ENCODE measurements around the gene ZNF263. TPM values are rescaled to one million over a fixed set of nuclear protein-coding genes. Genes with fewer than 3 reads are reported as not detected.

The ZNF263 gene
- total and polyA plus RNA-seq, 2 donors: 26.3 to 30.2 TPM

DNA sequence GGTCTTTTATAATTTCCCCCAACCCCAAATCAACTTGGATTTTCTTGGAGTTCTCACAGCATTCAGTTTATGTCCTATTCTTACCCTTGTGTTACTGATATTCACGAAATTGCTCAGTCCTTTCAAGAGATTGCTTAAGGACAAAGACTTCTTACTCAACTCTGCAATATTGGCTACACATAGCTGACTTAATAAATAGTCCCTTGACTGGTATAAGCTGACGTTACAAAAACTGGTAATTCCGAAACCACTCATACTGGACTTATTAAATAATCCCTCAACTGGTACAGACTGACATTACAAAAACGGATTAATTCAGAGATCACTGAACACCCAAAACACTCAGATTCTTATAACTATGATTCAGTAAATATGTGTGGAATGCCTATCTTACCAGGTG, 21.1 kb downstream of the ZNF263 start:
- Histone ChIP-seq H3K9me3 (ENCODE audit: control insufficient read depth in 2 of 2, insufficient read depth in 1 of 2, low read length in 1 of 2) (peaks cover 13 to 51% of the 10 kb centered on the region in 2 donors), H3K4me1 (ENCODE audit: control insufficient read depth in 2 of 2, insufficient read depth in 2 of 2, low read length in 2 of 2) (peaks cover 8 to 13% of the 10 kb centered on the region in 2 donors), H3K36me3 (ENCODE audit: control insufficient read depth in 2 of 2, insufficient read depth in 2 of 2, low read length in 1 of 2) (peaks cover 15 to 21% of the 10 kb centered on the region in 2 donors), H3K27ac (ENCODE audit: low read depth in 1 of 2, low read length in 1 of 2) (no peak overlapping the region), H3K4me3 (ENCODE audit: low read length in 2 of 2) (peak overlapping the region; percentile 76 to 84), H3K27me3 (ENCODE audit: control insufficient read depth in 2 of 2, insufficient read depth in 1 of 2, low read length in 1 of 2) (peaks cover 0 to 3% of the 10 kb centered on the region in 2 donors)
- DNase-seq (ENCODE audit: low read depth in 6 of 9, low spot score in 9 of 9): no peak
- 91% methylated on average over 4 of the region's 4 CpGs for WGBS

DNA sequence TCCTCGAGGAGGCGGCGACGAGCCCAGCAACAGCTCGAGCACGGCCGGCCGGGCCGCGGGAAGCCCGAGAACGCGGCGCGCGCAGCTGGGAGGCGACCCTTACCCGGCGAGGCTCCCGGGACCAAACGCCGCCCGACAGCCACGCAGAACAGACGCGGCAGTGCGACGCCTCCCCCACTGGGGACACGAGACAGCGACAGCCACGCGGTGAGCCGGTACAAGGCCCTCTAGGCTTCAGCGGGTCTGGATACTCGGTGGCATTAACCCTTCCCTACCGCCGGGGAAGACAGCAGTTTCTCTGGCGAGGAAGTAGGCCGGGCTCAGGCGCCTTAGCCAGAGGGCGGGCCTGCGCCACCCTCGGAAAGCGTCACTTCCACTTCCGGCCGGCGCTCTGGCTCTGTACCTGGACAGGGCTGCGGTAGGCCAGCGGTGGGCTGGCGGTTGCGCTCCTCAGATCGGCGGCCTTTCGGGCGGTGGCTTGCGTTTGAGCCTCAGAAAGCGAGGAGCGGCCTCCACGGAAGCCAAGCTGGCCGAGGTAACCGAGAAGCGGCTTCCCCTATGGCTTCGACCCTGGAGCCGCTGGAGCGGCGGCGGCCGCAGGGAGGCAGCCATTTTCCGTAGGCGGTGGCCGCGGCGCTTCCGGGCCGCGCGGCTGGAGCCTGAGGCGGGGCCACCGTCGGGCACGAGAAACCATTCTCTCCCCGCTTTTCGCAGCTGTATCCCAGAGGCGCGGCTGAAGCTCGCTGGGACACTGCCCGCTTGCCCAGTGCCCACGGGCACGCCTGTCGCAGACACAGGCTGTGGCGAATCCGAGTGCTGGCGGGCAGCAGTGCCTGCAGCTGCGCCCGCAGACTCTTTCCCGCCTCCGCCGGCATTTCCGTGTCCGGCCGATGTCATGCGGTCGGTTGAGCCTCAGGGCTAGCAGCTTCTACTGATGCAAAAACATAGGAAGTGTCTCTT, 22.1 kb downstream of the ZNF263 start, which contains the start of the genes TIGD7 and ZNF75A:
TIGD7 (minus strand) TSS at position 322 of the 960 bp plus-strand sequence. CDS start 4,816 bp downstream, outside the sequence.
ZNF75A (plus strand) TSS at position 389 of the 960 bp plus-strand sequence. CDS start 2,932 bp downstream, outside the sequence.
- Histone ChIP-seq H3K9me3 (ENCODE audit: control insufficient read depth in 2 of 2, insufficient read depth in 1 of 2, low read length in 1 of 2) (peaks cover 12 to 58% of the 10 kb centered on the region in 2 donors), H3K4me3 (ENCODE audit: low read length in 2 of 2) (peak within 1 kb of the TSS; percentile 76 to 84), H3K4me1 (ENCODE audit: control insufficient read depth in 2 of 2, insufficient read depth in 2 of 2, low read length in 2 of 2) (peaks cover 8 to 13% of the 10 kb centered on the region in 2 donors), H3K27me3 (ENCODE audit: control insufficient read depth in 2 of 2, insufficient read depth in 1 of 2, low read length in 1 of 2) (peaks cover 0 to 3% of the 10 kb centered on the region in 2 donors), H3K27ac (ENCODE audit: low read depth in 1 of 2, low read length in 1 of 2) (peak within 1 kb of the TSS; percentile 87 to 96), H3K36me3 (ENCODE audit: control insufficient read depth in 2 of 2, insufficient read depth in 2 of 2, low read length in 1 of 2) (peaks cover 19 to 29% of the 10 kb centered on the region in 2 donors)
- peak; percentile 70 to 91 (median 79) for DNase-seq (ENCODE audit: low read depth in 6 of 9, low spot score in 9 of 9)
- 5% methylated on average over 103 of the region's 103 CpGs for whole genome bisulfite sequencing

DNA sequence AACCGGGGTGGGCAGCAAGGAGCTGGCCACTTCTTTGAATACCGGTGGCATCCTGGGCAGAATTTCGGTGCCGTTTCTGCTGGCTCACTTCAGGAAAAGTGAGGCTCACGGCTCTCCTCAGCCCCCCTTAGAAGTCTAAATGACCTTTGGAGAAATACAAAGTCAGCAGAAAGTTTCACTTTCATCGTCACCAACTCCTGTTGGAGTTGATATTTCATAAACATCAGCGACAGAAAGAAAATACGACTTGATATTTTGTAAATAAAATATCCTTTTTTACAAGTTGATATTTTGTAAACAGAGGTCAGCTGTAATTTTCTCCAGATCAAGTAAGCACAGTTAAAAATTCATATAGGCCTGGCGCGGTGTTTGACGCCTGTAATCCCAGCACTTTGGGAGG, 22.8 kb downstream of the ZNF263 start:
- H3K9me3 ChIP-seq (ENCODE audit: control insufficient read depth in 2 of 2, insufficient read depth in 1 of 2, low read length in 1 of 2): peaks cover 12 to 65% of the 10 kb centered on the region in 2 donors
- H3K4me3 ChIP-seq (ENCODE audit: low read length in 2 of 2): peak overlapping the region; percentile 76 to 84
- WGBS: 70% methylated on average over 11 of the region's 11 CpGs
- peaks cover 19 to 29% of the 10 kb centered on the region in 2 donors for H3K36me3 ChIP-seq (ENCODE audit: control insufficient read depth in 2 of 2, insufficient read depth in 2 of 2, low read length in 1 of 2)
- peaks cover 0 to 3% of the 10 kb centered on the region in 2 donors for H3K27me3 ChIP-seq (ENCODE audit: control insufficient read depth in 2 of 2, insufficient read depth in 1 of 2, low read length in 1 of 2)
- H3K4me1 ChIP-seq (ENCODE audit: control insufficient read depth in 2 of 2, insufficient read depth in 2 of 2, low read length in 2 of 2): peaks cover 8 to 13% of the 10 kb centered on the region in 2 donors
- peak overlapping the region in 1 of 2 donors; percentile 96 for H3K27ac ChIP-seq (ENCODE audit: low read depth in 1 of 2, low read length in 1 of 2)
- DNase-seq (ENCODE audit: low read depth in 6 of 9, low spot score in 9 of 9): no peak

DNA sequence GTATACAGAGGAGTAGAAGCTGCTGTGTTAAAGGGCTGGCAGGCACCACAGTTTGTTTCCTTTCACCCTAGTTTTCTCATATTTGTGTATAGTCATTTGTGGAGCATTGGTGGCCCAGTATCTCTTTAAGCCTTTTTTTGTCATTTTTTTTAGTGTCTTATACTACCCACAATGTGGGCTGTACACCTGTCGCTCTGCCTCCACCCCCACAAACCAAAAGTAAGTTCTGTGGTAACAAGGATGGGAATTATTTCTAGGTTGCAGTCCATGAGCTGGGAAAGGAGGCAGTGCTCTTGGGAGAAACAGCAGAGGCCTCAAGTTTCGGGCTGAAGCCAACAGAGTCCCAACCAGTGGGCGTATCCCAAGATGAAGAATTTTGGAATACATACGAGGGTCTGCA, 28.2 kb downstream of the ZNF263 start:
- Histone ChIP-seq H3K4me1 (ENCODE audit: control insufficient read depth in 2 of 2, insufficient read depth in 2 of 2, low read length in 2 of 2) (no peaks in the 10 kb centered on the region), H3K4me3 (ENCODE audit: low read length in 2 of 2) (no peak overlapping the region), H3K36me3 (ENCODE audit: control insufficient read depth in 2 of 2, insufficient read depth in 2 of 2, low read length in 1 of 2) (peaks cover 50 to 52% of the 10 kb centered on the region in 2 donors), H3K27me3 (ENCODE audit: control insufficient read depth in 2 of 2, insufficient read depth in 1 of 2, low read length in 1 of 2) (no peaks in the 10 kb centered on the region), H3K27ac (ENCODE audit: low read depth in 1 of 2, low read length in 1 of 2) (no peak overlapping the region), H3K9me3 (ENCODE audit: control insufficient read depth in 2 of 2, insufficient read depth in 1 of 2, low read length in 1 of 2) (peaks cover 23 to 67% of the 10 kb centered on the region in 2 donors)
- WGBS: 96% methylated on average over 4 of the region's 4 CpGs
- DNase-seq (ENCODE audit: low read depth in 6 of 9, low spot score in 9 of 9): no peak

DNA sequence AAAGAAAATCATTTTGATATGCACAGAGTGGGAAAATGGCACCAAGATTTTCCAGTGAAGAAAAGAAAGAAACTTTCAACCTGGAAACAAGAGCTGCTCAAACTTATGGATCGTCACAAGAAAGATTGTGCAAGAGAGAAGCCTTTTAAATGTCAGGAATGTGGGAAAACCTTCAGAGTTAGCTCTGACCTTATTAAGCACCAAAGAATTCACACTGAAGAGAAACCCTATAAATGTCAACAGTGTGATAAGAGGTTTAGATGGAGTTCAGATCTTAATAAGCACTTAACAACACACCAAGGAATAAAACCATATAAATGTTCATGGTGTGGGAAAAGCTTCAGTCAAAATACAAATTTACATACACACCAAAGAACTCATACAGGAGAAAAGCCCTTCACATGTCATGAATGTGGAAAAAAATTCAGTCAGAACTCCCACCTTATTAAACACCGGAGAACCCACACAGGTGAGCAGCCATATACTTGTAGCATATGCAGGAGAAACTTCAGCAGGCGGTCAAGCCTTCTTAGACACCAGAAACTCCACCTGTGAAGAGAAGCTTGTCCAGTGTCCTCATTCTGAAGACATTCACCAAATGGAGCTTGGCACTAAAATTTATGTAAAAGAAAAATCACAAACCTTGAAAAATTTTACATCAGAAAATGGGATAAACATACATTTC, 34.2 kb downstream of the ZNF263 start:
- Histone ChIP-seq H3K4me1 (ENCODE audit: control insufficient read depth in 2 of 2, insufficient read depth in 2 of 2, low read length in 2 of 2) (no peaks in the 10 kb centered on the region), H3K27ac (ENCODE audit: low read depth in 1 of 2, low read length in 1 of 2) (no peak overlapping the region), H3K36me3 (ENCODE audit: control insufficient read depth in 2 of 2, insufficient read depth in 2 of 2, low read length in 1 of 2) (peaks cover 38 to 41% of the 10 kb centered on the region in 2 donors), H3K27me3 (ENCODE audit: control insufficient read depth in 2 of 2, insufficient read depth in 1 of 2, low read length in 1 of 2) (no peaks in the 10 kb centered on the region), H3K4me3 (ENCODE audit: low read length in 2 of 2) (no peak overlapping the region), H3K9me3 (ENCODE audit: control insufficient read depth in 2 of 2, insufficient read depth in 1 of 2, low read length in 1 of 2) (peaks cover 33 to 49% of the 10 kb centered on the region in 2 donors)
- peak in 1 of 9 donors; percentile 22 for DNase-seq (ENCODE audit: low read depth in 6 of 9, low spot score in 9 of 9)
- 98% methylated on average over 3 of the region's 3 CpGs for WGBS

DNA sequence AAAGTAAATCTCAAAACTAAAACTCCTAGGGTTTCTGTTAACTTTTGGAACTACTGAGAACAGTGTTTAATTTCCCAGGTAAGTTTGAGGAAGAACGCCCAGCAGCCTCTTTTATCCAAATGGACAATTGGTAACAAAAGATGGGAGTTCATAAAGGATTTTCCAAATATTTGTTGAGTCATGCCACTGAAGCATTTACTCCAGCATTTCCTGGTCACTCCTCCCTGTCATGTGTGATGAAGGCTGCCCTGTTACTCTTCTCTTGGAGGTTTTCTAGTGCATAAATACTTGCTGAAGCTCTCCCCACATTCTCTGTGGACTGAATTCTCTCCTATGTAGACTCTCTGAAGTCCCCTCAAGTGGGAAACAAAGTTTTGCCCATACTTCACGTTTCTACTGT, 38.5 kb downstream of the ZNF263 start:
- no peak overlapping the region for H3K27ac ChIP-seq (ENCODE audit: low read depth in 1 of 2, low read length in 1 of 2)
- no peak overlapping the region for H3K4me3 ChIP-seq (ENCODE audit: low read length in 2 of 2)
- H3K9me3 ChIP-seq (ENCODE audit: control insufficient read depth in 2 of 2, insufficient read depth in 1 of 2, low read length in 1 of 2): peaks cover 17 to 29% of the 10 kb centered on the region in 2 donors
- no peak for DNase-seq (ENCODE audit: low read depth in 6 of 9, low spot score in 9 of 9)
- no peaks in the 10 kb centered on the region for H3K27me3 ChIP-seq (ENCODE audit: control insufficient read depth in 2 of 2, insufficient read depth in 1 of 2, low read length in 1 of 2)
- 69% methylated on average over 2 of the region's 2 CpGs for WGBS
- H3K4me1 ChIP-seq (ENCODE audit: control insufficient read depth in 2 of 2, insufficient read depth in 2 of 2, low read length in 2 of 2): no peaks in the 10 kb centered on the region
- H3K36me3 ChIP-seq (ENCODE audit: control insufficient read depth in 2 of 2, insufficient read depth in 2 of 2, low read length in 1 of 2): peaks cover 11 to 12% of the 10 kb centered on the region in 2 donors

DNA sequence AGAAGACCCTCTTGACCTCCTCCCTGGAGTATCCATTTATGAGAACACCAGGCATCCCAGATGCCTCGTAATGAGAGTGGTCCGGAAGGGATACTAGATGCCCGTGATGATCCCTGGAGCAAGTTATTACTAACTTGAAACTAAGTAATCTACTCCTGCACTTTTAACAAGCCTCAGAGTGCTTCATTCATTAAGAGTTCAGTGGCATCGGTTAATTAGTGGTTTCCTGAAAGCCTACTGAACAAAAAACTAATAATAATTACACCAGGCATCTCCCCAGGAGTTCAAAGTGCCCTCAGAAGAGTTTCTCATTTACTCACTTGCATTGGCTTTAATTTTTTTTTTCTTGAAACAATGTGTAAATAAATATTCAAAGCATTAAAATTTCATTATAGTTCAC, 44.2 kb downstream of the ZNF263 start:
- no peak overlapping the region for H3K4me3 ChIP-seq (ENCODE audit: low read length in 2 of 2)
- H3K36me3 ChIP-seq (ENCODE audit: control insufficient read depth in 2 of 2, insufficient read depth in 2 of 2, low read length in 1 of 2): no peaks in the 10 kb centered on the region
- H3K27me3 ChIP-seq (ENCODE audit: control insufficient read depth in 2 of 2, insufficient read depth in 1 of 2, low read length in 1 of 2): no peaks in the 10 kb centered on the region
- no peak for DNase-seq (ENCODE audit: low read depth in 6 of 9, low spot score in 9 of 9)
- H3K4me1 ChIP-seq (ENCODE audit: control insufficient read depth in 2 of 2, insufficient read depth in 2 of 2, low read length in 2 of 2): no peaks in the 10 kb centered on the region
- WGBS: 85% methylated on average over 4 of the region's 4 CpGs
- no peak overlapping the region for H3K27ac ChIP-seq (ENCODE audit: low read depth in 1 of 2, low read length in 1 of 2)
- no peaks in the 10 kb centered on the region for H3K9me3 ChIP-seq (ENCODE audit: control insufficient read depth in 2 of 2, insufficient read depth in 1 of 2, low read length in 1 of 2)

DNA sequence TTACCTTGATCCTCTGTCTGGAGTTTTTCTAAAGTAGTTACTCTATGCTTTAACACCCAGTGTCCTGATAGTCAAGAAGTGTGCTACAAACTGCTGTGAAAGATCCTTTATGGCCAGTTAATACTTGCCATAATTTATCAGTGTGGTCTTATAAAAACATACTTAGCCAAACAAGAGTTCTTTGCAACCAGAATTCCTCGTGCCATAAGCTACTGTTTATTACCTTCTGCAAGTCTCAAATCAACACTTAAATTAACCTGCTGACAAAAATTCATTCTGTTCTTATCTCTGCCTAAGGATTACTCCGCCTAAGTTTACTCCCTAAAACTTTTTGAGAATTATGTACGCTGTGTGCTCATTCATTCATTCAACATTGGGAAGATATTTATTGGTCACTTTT, 44.8 kb downstream of the ZNF263 start:
- Histone ChIP-seq H3K27ac (ENCODE audit: low read depth in 1 of 2, low read length in 1 of 2) (no peak overlapping the region), H3K9me3 (ENCODE audit: control insufficient read depth in 2 of 2, insufficient read depth in 1 of 2, low read length in 1 of 2) (peaks cover 0 to under 1% of the 10 kb centered on the region in 2 donors), H3K4me3 (ENCODE audit: low read length in 2 of 2) (no peak overlapping the region), H3K36me3 (ENCODE audit: control insufficient read depth in 2 of 2, insufficient read depth in 2 of 2, low read length in 1 of 2) (no peaks in the 10 kb centered on the region), H3K27me3 (ENCODE audit: control insufficient read depth in 2 of 2, insufficient read depth in 1 of 2, low read length in 1 of 2) (no peaks in the 10 kb centered on the region), H3K4me1 (ENCODE audit: control insufficient read depth in 2 of 2, insufficient read depth in 2 of 2, low read length in 2 of 2) (no peaks in the 10 kb centered on the region)
- no peak for DNase-seq (ENCODE audit: low read depth in 6 of 9, low spot score in 9 of 9)
- 77% methylated on average over 3 of the region's 3 CpGs for WGBS

Measured in thymus (tissue), 11 donors.